SH-SY5Y (cell line): Measurements from ENCODE around the gene GPR37L1.

Experiments
- GATA2 ChIP-seq: IDR thresholded peaks from 2 replicates; pipeline ENCODE4 v1.6.1; 2011; ENCODE audit warnings: mild to moderate bottlenecking, low read depth, low read length
- GATA3 ChIP-seq: IDR thresholded peaks from 2 replicates; pipeline ENCODE4 v1.6.1; 2011; ENCODE audit warnings: low read depth, mild to moderate bottlenecking, low read length, moderate library complexity

DNA sequence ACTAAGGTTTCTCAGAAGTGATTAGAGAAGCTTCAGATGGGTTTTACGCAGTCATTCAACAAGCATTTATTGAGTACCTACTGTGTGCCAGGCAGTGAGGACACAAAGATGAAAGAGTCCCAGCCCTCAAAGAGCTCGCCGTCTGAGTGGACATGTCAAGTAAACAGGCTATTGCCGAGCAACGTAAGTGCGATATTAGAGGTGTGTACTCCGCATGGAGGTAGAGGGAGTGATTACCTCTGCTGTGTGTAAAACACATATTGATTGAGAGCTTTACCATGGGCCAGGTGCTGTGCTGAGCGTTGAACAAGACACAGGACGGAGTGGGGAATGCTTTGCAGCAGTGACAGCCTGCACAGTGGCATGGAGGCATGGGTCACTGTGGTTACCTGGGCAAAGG, 49.5 kb upstream of the GPR37L1 start:
- no peak for TF ChIP-seq GATA2
- TF ChIP-seq GATA3, result no peak
